Astrocyte of the spinal cord (primary cell): ENCODE results near the gene PHYHD1.

Experiments used
- DNase-seq: peaks from one replicate; pipeline ENCODE4 v3.0.0; 2011; ENCODE audit warnings: low read depth, low spot score
- H3K4me3 ChIP-seq: 2 replicates; pipeline ENCODE4 v1.5.1; 2011; ENCODE audit warnings: low read depth, mild to moderate bottlenecking, low read length, moderate library complexity
- CTCF ChIP-seq: IDR thresholded peaks from 2 replicates; pipeline ENCODE4 v1.5.1; 2012; ENCODE audit warnings: low read depth, mild to moderate bottlenecking, low read length, inconsistent platforms
- in situ Hi-C: cut with HindIII; loops from 2 replicates; pipeline ENCODE4 v1.10.0; 2017; ENCODE audit warnings: low sequenced_read_pairs

PHYHD1 gene

GRCh38 chr9:128906741-128907140, 14.0 kb upstream of the PHYHD1 start:
- H3K4me3 ChIP-seq = no peak overlapping the region
- no peak for DNase-seq
- no peak for TF ChIP-seq CTCF
- in situ Hi-C loops = no loop called here

GRCh38 chr9:128908372-128908771, 12.4 kb upstream of the PHYHD1 start:
- in situ Hi-C loops = no loop called here
- H3K4me3 ChIP-seq = no peak overlapping the region
- TF ChIP-seq CTCF = no peak
- no peak for DNase-seq

GRCh38 chr9:128909859-128910258, 10.9 kb upstream of the PHYHD1 start:
- no peak for TF ChIP-seq CTCF
- DNase-seq = no peak
- in situ Hi-C loops = no loop called here
- no peak overlapping the region for H3K4me3 ChIP-seq

GRCh38 chr9:128910906-128911305, 9.9 kb upstream of the PHYHD1 start:
- in situ Hi-C loops = no loop called here
- no peak overlapping the region for H3K4me3 ChIP-seq
- no peak for TF ChIP-seq CTCF
- no peak for DNase-seq

- H3K4me3 ChIP-seq = no peak overlapping the region
- peak; percentile 54 for DNase-seq
- TF ChIP-seq CTCF = no peak
- in situ Hi-C loops = no loop called here
These were observed 9.2 kb upstream of the PHYHD1 start for GRCh38 chr9:128911529-128912035.

GRCh38 chr9:128912270-128912853, 8.4 kb upstream of the PHYHD1 start:
- in situ Hi-C loops = no loop called here
- no peak overlapping the region for H3K4me3 ChIP-seq
- no peak for TF ChIP-seq CTCF

More at GRCh38 chr9:128912270-128912853, 8.4 kb upstream of the PHYHD1 start:
- peak; percentile 88 for DNase-seq
